ENCODE results near the gene DMTF1. TPM values are rescaled to one million over a fixed set of nuclear protein-coding genes. Genes with fewer than 3 reads are reported as not detected.

DMTF1 gene
- total and polyA plus RNA-seq, 2 of the 8 experiments (the other 6 are each of a cell fraction or from before 2014, with no cell fraction given) = 86.0 to 115 TPM

- Histone ChIP-seq H3K4me2 (ENCODE audit: insufficient read depth in 1 of 2, low read depth in 2 of 2, low read length in 2 of 2) (no peak overlapping the region), H3K4me1 (replicated peaks in 1 of 4; ENCODE audit: control insufficient read depth in 3 of 4, insufficient read depth in 4 of 4, low read length in 3 of 4) (no peaks in the 10 kb centered on the region), H3K79me2 (ENCODE audit: control insufficient read depth in 1 of 2, insufficient read depth in 2 of 2, low read length in 2 of 2) (no peaks in the 10 kb centered on the region), H3K56ac (replicated peaks; ENCODE audit: insufficient read length, low read depth, low read length) (no peak overlapping the region), H3K4me3 (ENCODE audit: extremely low read depth in 1 of 4, insufficient read depth in 2 of 4, low read depth in 3 of 4, low read length in 4 of 4) (no peak overlapping the region), H2BK5ac (ENCODE audit: low read depth, low read length) (no peak overlapping the region), H3K14ac (ENCODE audit: insufficient read length) (no peak overlapping the region), H2AK5ac (ENCODE audit: low read depth, low read length) (no peak overlapping the region), H3K23me2 (ENCODE audit: low read depth, low read length) (no peaks in the 10 kb centered on the region), H3K4ac (replicated peaks; ENCODE audit: insufficient read length, low read depth, low read length) (no peak overlapping the region), H4K20me1 (replicated peaks in 1 of 2; ENCODE audit: control insufficient read depth in 1 of 2, insufficient read depth in 2 of 2, low read length in 2 of 2) (no peaks in the 10 kb centered on the region), H2BK20ac (ENCODE audit: low read length) (no peak overlapping the region), H4K5ac (ENCODE audit: insufficient read length, low read depth, low read length) (no peak overlapping the region), H3K79me1 (ENCODE audit: low read depth, low read length) (no peaks in the 10 kb centered on the region), H3K23ac (ENCODE audit: insufficient read length) (no peak overlapping the region), H3K27me3 (replicated peaks in 1 of 4; ENCODE audit: control insufficient read depth in 3 of 4, extremely low read depth in 1 of 4, insufficient read depth in 3 of 4, low read length in 3 of 4) (no peaks in the 10 kb centered on the region), H4K8ac (ENCODE audit: extremely low read depth, insufficient read depth, low read length) (no peak overlapping the region), H2BK12ac (ENCODE audit: low read depth, low read length) (no peak overlapping the region), H2BK15ac (ENCODE audit: low read length) (no peak overlapping the region), H3K18ac (ENCODE audit: extremely low read depth, low read length) (no peak overlapping the region), H3K9ac (replicated peaks in 1 of 4; ENCODE audit: extremely low read depth in 1 of 4, low read depth in 3 of 4, low read length in 3 of 4) (no peak overlapping the region), H2AFZ (ENCODE audit: low read length) (no peak overlapping the region), H3K9me3 (ENCODE audit: insufficient read depth in 2 of 2, low read depth in 1 of 2, low read length in 1 of 2) (peaks cover 4 to 8% of the 10 kb centered on the region in 2 experiments; a peak in 2 of 4 replicates), H4K91ac (replicated peaks; ENCODE audit: insufficient read length, low read length) (no peak overlapping the region), H2BK120ac (replicated peaks; ENCODE audit: low read depth, low read length) (no peak overlapping the region), H3K27ac (ENCODE audit: low read depth, low read length) (no peak overlapping the region), H3K36me3 (ENCODE audit: control insufficient read depth in 2 of 4, insufficient read depth in 4 of 4, low read length in 3 of 4) (no peaks in the 10 kb centered on the region; a peak in 1 of 8 replicates)
- ChIA-PET POLR2A (ENCODE audit: partially characterized antibody) (interaction anchor here (1.3 kb wide), 1 partner anchor 40 kb away, joined by 3 read pairs; the partner anchor contains the start of gene DMTF1), CTCF (ENCODE audit: partially characterized antibody) (interaction anchor here (0.6 to 1.4 kb wide), 4 partner anchors 10 to 142 kb away, joined by 3 to 6 read pairs (median 3); no protein-coding TSS in a partner anchor)
- 83% methylated on average over 1 of the region's 1 CpG; no CpG with 5 or more reads in 1 of the 2 experiments for WGBS, 2 experiments (ENCODE audit: extremely low coverage in 1 of 2, insufficient coverage in 1 of 2, insufficient read length in 1 of 2, insufficient replicate concordance in 2 of 2, low coverage in 1 of 2, low lambda C conversion rate in 2 of 2, missing lambda C conversion rate in 1 of 2)
- no peak for TF ChIP-seq RNF2 (IDR thresholded peaks at IDR 0.05; ENCODE audit: borderline replicate concordance, low read depth, low read length, missing control alignments, poor library complexity, severe bottlenecking)
- DNase-seq (ENCODE audit: low read depth in 1 of 2, low spot score in 2 of 2) (no peak), FAIRE-seq (no peak)
These were observed 39.2 kb upstream of the DMTF1 start for GRCh38 chr7:87113077-87113476.
